ENCODE measurements around the gene SLC38A7. TPM values are rescaled to one million over a fixed set of nuclear protein-coding genes. Genes with fewer than 3 reads are reported as not detected.
"Not testable (repeated sequence)": the region's sequence is repeated elsewhere in the genome, so short reads cannot be mapped to it uniquely, and the experiment has no call there.

SLC38A7 gene
- total RNA-seq, 1 donor: 42.3 TPM

DNA sequence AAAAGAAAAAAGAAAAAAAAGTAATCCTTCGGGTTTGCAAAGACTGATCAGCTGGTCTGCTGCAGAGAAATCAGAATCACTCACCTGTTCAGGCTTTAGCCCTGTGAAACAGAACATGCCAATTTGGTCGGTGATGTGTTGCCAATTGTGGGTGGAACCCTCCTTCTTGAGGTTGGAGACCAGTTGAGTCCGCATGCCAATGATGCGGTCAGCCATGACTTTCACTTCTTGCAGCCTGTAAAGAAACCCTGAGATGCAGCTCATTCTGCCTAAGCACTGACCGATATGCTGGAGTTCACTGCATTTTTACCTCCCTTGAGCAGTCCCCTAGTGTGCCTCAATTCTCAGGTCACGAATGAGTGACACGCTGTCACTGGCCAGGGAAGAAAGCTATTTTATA, 24.8 kb upstream of the SLC38A7 start:
- DNase-seq (ENCODE audit: low read depth): no peak
- TF ChIP-seq, protein P1, sequence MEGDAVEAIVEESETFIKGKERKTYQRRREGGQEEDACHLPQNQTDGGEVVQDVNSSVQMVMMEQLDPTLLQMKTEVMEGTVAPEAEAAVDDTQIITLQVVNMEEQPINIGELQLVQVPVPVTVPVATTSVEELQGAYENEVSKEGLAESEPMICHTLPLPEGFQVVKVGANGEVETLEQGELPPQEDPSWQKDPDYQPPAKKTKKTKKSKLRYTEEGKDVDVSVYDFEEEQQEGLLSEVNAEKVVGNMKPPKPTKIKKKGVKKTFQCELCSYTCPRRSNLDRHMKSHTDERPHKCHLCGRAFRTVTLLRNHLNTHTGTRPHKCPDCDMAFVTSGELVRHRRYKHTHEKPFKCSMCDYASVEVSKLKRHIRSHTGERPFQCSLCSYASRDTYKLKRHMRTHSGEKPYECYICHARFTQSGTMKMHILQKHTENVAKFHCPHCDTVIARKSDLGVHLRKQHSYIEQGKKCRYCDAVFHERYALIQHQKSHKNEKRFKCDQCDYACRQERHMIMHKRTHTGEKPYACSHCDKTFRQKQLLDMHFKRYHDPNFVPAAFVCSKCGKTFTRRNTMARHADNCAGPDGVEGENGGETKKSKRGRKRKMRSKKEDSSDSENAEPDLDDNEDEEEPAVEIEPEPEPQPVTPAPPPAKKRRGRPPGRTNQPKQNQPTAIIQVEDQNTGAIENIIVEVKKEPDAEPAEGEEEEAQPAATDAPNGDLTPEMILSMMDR (IDR thresholded peaks at IDR 0.05; ENCODE audit: insufficient read depth, low read depth, low read length): no peak
- H3K4me3 ChIP-seq (ENCODE audit: low read depth, low read length): no peak overlapping the region

DNA sequence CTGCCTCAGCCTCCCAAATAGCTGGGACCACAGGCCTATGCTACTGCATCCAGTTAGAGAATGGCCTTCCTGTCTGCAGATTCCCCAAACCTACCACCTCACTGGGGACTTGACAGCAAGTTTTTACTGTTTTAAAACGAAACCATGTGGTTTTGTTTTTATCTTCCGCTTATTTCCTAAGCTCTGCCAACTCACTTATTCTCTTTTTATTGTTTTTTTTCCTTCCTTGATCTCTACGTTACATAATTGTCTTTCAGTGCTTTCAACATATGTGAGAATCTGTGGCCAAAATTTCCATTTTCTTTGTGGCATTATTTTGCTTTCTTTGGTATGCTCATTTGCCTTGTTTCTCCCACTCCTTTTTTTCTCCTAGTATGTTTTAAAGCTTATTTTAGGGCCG, 14.6 kb upstream of the SLC38A7 start:
- H3K4me3 ChIP-seq (ENCODE audit: low read depth, low read length): no peak overlapping the region
- DNase-seq (ENCODE audit: low read depth): no peak
- TF ChIP-seq, protein P1 (IDR thresholded peaks at IDR 0.05; ENCODE audit: insufficient read depth, low read depth, low read length): no peak

DNA sequence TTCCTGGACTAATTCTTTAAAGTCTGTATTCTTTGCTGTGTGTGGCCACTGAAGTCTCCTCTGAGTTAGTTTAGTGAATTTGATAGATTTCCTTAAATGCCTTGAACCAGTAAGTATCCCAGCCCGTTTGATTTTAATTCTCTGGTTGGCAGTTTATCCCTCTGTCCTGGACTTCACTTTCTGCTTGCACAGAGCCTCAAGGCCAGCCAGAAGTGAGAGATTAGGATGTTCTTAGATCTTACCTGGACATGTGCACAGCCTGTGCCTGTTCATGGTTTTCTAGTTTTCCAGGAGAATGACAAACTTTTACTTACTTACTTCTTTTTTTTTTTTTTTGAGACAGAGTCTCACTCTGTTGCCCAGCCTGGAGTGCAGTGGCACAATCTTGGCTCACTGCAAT, 10.8 kb upstream of the SLC38A7 start:
- TF ChIP-seq, protein P1 (IDR thresholded peaks at IDR 0.05; ENCODE audit: insufficient read depth, low read depth, low read length): no peak

DNA sequence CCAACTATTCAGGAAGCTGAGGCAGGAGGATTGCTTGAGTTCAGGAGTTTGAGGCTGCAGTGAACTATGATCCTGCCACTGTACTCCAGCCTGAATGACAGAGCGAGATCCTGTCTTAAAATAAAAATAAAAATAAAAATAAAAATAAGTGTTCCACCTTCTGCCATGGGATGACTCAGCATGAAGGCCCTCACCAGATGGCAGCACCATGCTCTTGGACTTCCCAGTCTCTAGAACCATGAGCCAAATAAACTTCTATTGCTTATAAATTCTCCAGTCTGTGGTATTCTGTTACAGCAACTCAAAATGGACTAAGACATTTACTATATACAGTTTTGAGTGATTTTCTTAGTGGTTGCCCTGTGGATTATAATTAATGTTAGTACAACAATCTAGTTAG, 7.9 kb upstream of the SLC38A7 start:
- TF ChIP-seq, protein P1 (IDR thresholded peaks at IDR 0.05; ENCODE audit: insufficient read depth, low read depth, low read length): no peak
- no peak overlapping the region for H3K4me3 ChIP-seq (ENCODE audit: low read depth, low read length)
- DNase-seq (ENCODE audit: low read depth): no peak

More for the DNA sequence above, 10.8 kb upstream of the SLC38A7 start:
- no peak for DNase-seq (ENCODE audit: low read depth)
- H3K4me3 ChIP-seq (ENCODE audit: low read depth, low read length): no peak overlapping the region

DNA sequence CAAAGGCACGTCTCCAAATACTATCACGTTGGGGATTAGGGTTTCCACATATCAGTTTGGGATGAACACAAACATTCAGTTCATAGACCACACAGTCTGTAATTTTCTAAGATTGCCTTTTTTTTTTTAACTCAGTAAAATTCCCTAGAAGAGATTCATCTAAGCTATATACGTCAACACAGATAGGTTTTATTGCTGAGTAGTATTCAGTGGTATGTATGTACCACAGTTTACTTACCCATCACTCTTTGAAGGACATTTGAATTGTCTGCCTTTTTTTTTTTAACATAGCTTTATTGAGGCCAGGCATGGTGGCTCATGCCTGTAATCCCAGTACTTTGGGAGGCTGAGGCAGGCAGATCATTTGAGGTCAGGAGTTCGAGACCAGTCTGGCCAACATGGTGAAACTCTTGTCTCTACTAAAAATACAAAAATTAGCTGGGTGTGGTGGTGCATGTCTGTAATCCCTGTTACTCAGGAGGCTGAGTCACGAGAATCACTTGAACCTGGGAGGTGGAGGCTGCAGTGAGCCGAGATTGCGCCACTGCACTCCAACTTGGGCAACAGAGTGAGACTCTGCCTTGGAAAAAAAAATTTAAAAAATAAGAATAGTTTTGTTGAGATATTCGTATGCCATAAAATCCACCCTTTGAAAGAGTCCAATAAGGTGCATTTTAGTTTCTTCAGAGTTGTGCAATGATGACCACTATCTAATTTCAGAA, 2.6 kb upstream of the SLC38A7 start:
- DNase-seq (ENCODE audit: low read depth): peak; percentile 79
- H3K4me3 ChIP-seq (ENCODE audit: low read depth, low read length): not testable (repeated sequence)

DNA sequence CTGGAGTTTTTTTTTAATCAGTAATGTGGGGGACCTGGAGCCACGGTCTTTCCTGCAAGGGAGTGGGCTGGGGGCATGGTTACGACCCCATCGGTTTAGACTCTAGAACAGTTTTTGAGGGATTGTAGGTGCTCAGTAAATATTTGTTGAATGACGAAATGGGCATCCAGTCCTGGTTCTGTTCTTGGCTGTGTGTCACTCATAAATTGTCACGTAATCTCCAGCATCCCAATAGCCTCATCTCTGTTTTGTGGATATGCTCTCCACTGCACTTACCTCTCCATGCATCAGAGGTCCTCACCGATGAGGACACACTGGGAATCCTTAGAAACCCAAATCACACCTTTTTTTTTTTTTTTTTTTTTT, 497 bp upstream of the SLC38A7 start:
- no peak for DNase-seq (ENCODE audit: low read depth)
- TF ChIP-seq, protein P1 (IDR thresholded peaks at IDR 0.05; ENCODE audit: insufficient read depth, low read depth, low read length): no peak
- no peak overlapping the region for H3K4me3 ChIP-seq (ENCODE audit: low read depth, low read length)

DNA sequence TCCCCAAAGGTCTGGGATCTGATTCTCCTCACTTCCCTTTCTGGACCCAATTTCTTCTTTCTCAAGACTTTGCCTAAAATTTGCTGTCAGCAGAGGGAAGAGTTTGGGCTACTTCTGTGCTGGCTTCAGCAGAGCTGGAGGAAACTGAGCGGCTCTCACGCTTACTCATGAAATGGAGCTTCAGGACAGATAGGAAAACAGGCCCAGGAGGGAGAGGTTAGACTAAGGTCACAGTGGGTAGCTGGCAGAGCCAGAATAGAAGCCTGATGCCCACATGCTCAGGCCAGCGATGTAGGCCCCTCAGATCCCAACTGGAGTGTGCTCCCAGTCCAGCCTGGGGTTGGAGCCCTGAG, 593 bp downstream of the SLC38A7 start:
- TF ChIP-seq, protein P1 (IDR thresholded peaks at IDR 0.05; ENCODE audit: insufficient read depth, low read depth, low read length): no peak
- DNase-seq (ENCODE audit: low read depth): peak; percentile 20
- H3K4me3 ChIP-seq (ENCODE audit: low read depth, low read length): peak overlapping the region; percentile 99

Measured in fibroblast of villous mesenchyme (primary cell).